ENCODE results near the gene ASIC4. TPM values are rescaled to one million over a fixed set of nuclear protein-coding genes. Genes with fewer than 3 reads are reported as not detected.

Gene ASIC4
- total RNA-seq, 1 donor from 2014 or later = not detected

DNA sequence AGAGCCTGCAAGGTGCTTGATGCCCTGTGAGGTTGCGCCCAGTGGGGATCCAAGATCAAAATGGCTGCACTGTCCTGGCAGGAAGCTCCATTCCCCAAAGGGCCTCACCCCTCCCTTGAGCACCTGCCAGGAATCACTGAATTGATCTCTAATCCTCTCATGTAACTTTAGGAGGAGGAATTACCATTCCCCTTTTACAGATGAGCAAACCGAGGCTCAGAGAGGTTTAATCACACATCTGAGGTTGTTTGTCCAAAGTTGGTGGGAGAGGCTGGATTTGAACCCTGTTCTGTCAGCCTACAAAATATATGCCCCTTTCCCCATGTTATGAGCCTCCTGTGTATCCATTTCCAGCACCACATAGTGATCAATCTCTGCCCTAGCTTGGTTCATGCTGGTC is 10.5 kb downstream of the ASIC4 start:
- Histone ChIP-seq H3K36me3 (no peaks in the 10 kb centered on the region), H3K4me3 (no peak overlapping the region), H3K4me1 (peaks cover 30% of the 10 kb centered on the region), H3K9me3 (no peaks in the 10 kb centered on the region), H3K27ac (no peak overlapping the region), H3K27me3 (no peaks in the 10 kb centered on the region)
- no peak for DNase-seq (ENCODE audit: extremely low spot score in 2 of 2)
- intact Hi-C loops (cut with DNase I) = loop anchor here (5.0 kb wide), 1 partner anchor 53 kb away; no protein-coding TSS in a partner anchor
- TF ChIP-seq POLR2AphosphoS5 (IDR thresholded peaks at IDR 0.05; ENCODE audit: insufficient read depth in 1 of 2, low read depth in 1 of 2) (no peak), POLR2A (IDR thresholded peaks at IDR 0.05) (no peak)
- TF ChIP-seq, protein P1, sequence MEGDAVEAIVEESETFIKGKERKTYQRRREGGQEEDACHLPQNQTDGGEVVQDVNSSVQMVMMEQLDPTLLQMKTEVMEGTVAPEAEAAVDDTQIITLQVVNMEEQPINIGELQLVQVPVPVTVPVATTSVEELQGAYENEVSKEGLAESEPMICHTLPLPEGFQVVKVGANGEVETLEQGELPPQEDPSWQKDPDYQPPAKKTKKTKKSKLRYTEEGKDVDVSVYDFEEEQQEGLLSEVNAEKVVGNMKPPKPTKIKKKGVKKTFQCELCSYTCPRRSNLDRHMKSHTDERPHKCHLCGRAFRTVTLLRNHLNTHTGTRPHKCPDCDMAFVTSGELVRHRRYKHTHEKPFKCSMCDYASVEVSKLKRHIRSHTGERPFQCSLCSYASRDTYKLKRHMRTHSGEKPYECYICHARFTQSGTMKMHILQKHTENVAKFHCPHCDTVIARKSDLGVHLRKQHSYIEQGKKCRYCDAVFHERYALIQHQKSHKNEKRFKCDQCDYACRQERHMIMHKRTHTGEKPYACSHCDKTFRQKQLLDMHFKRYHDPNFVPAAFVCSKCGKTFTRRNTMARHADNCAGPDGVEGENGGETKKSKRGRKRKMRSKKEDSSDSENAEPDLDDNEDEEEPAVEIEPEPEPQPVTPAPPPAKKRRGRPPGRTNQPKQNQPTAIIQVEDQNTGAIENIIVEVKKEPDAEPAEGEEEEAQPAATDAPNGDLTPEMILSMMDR (IDR thresholded peaks at IDR 0.05) = no peak

DNA sequence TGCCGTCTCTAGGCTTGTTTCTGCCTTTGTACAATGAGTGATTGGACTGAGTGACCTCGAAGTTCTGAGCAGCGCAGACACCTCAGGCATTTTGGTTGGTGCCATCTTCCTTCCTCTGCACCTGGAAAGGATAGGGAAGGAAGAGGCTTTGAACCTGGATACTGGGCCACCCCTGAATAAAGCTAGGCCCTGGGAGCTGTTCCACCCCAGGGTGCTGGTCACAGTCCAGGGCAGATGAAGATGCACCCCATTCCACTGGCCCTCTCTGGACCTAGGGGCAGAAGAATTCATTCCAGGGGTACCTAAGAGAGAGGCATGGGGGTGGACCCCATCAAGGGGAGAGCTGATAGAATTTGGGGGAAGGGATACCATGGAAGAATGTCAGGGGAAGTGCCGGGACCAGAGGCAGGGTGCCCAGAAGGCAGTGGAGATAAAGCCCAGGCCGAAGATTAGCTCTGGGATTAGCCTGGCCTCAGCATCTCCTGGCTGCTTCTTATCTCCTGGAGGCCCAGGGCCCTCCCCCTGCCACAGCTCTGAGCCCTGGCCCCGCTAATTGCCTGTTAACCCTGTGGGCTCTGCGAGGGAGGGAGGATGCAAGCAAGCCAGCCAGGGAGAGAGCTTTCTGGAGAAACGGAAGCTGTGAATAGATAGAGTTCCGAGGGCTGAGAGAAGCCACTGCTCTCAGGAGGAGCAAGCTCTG is 11.4 kb downstream of the ASIC4 start:
- Histone ChIP-seq H3K36me3 (no peaks in the 10 kb centered on the region), H3K27ac (no peak overlapping the region), H3K4me3 (no peak overlapping the region), H3K9me3 (no peaks in the 10 kb centered on the region), H3K27me3 (no peaks in the 10 kb centered on the region), H3K4me1 (peaks cover 27% of the 10 kb centered on the region)
- intact Hi-C loops (cut with DNase I) = loop anchor here (2.0 to 5.0 kb wide), 2 partner anchors 53 to 121 kb away; no protein-coding TSS in a partner anchor
- no peak for TF ChIP-seq POLR2A (IDR thresholded peaks at IDR 0.05)
- TF ChIP-seq POLR2AphosphoS5 (IDR thresholded peaks at IDR 0.05; ENCODE audit: insufficient read depth in 1 of 2, low read depth in 1 of 2) = no peak
- TF ChIP-seq, protein P1 (IDR thresholded peaks at IDR 0.05) = no peak
- no peak for DNase-seq (ENCODE audit: extremely low spot score in 2 of 2)

DNA sequence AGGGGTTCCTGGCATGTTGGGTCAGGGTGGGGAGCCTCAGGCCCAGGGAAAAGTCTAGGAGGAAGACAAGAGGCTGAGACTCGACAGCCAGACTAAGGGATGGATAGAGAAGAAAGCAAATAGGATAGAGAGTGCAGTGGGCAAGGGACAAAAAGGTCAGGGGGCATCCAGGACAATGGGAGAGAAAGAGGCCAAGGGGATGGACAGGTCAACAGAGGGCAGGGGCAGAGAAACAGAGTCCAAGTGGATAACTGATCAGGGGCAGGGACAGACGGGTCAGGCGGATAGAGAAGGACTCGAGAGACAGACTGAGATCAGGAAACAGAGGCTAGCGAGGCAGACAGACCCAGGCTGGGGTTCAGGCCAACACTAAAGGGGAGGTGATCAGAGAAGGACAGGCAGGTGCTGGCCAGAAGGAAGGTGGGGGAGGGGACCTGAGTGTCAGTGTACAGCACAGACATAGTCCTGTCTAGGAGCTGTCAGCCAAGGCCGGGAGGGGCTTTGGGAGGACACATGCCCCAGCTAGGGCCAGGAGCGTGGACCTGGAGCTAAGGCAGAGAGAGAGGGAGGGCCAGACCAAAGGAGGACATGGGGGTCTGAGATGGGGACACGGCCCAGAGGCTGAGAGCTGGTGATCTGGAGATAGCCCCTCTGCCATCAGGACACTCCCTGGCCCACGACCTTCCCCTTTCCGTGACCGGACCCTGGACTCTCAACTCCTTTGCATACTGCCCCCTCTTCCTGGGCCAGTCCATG is 12.2 kb downstream of the ASIC4 start:
- Histone ChIP-seq H3K4me1 (peaks cover 19% of the 10 kb centered on the region), H3K9me3 (no peaks in the 10 kb centered on the region), H3K27ac (no peak overlapping the region), H3K27me3 (no peaks in the 10 kb centered on the region), H3K4me3 (no peak overlapping the region), H3K36me3 (no peaks in the 10 kb centered on the region)
- TF ChIP-seq, protein P1 (IDR thresholded peaks at IDR 0.05) = no peak
- TF ChIP-seq POLR2AphosphoS5 (IDR thresholded peaks at IDR 0.05; ENCODE audit: insufficient read depth in 1 of 2, low read depth in 1 of 2) (no peak), POLR2A (IDR thresholded peaks at IDR 0.05) (no peak)
- intact Hi-C loops (cut with DNase I) = loop anchor here (2.0 to 5.0 kb wide), 2 partner anchors 54 to 122 kb away; no protein-coding TSS in a partner anchor
- no peak for DNase-seq (ENCODE audit: extremely low spot score in 2 of 2)

DNA sequence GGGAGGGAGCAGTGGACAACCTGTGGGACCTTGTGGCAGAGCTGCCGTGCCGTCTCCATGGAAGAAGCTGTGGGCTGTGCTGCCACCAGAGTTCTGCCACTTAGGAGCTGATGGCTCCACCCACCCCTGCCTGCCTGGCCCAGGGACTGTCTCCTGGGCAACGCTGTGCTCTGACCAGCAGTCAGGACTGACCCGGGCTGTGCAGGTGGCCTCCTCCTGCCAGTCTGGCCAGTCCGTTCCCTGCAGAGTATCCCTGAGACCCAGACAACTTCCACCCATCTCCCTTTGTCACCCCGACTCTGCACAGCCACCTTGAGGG is 12.8 kb downstream of the ASIC4 start:
- TF ChIP-seq, protein P1 (IDR thresholded peaks at IDR 0.05) = no peak
- TF ChIP-seq POLR2A (IDR thresholded peaks at IDR 0.05) = no peak
- no peak for TF ChIP-seq POLR2AphosphoS5 (IDR thresholded peaks at IDR 0.05; ENCODE audit: insufficient read depth in 1 of 2, low read depth in 1 of 2)
- Histone ChIP-seq H3K4me3 (no peak overlapping the region), H3K27ac (no peak overlapping the region), H3K9me3 (no peaks in the 10 kb centered on the region), H3K27me3 (no peaks in the 10 kb centered on the region), H3K4me1 (peaks cover 14% of the 10 kb centered on the region), H3K36me3 (no peaks in the 10 kb centered on the region)
- intact Hi-C loops (cut with DNase I) = loop anchor here (2.0 to 5.0 kb wide), 2 partner anchors 55 to 122 kb away; no protein-coding TSS in a partner anchor
- no peak for DNase-seq (ENCODE audit: extremely low spot score in 2 of 2)
